ENCODE data around the gene ABHD14A. TPM values are rescaled to one million over a fixed set of nuclear protein-coding genes. Genes with fewer than 3 reads are reported as not detected.
A peak's percentile ranks its signal among the peaks of the same experiment; 100 is the strongest.

The ABHD14A gene
- total RNA-seq, 6 experiments from 2014 or later: 10.5 to 13.2 (median 11.0) TPM

GRCh38 chr3:51995346-51996163, 20.7 kb downstream of the ABHD14A start, which contains the start of gene RPL29:
Gene RPL29, minus strand, starts transcription at chr3:51995895. Its CDS starts 434 bp downstream, at chr3:51995461.
- Mint-ChIP-seq H3K9me3 (no peaks in the 10 kb centered on the region), H3K36me3 (ENCODE audit: low read depth) (peaks cover 32% of the 10 kb centered on the region), H3K27me3 (ENCODE audit: insufficient read depth) (peaks cover 3% of the 10 kb centered on the region), H3K4me3 (peak within 1 kb of the TSS; percentile 98), H3K27ac (peak within 1 kb of the TSS; percentile 99), H3K4me1 (ENCODE audit: low read depth) (peaks cover 33% of the 10 kb centered on the region)
- peak; percentile 62 for TF ChIP-seq CTCF (IDR thresholded peaks at IDR 0.05)
- peak; percentile 94 for DNase-seq

- peaks cover 32% of the 10 kb centered on the region for H3K4me1 Mint-ChIP-seq (ENCODE audit: low read depth)
Measured at GRCh38 chr3:51997172-51997571, 22.3 kb downstream of the ABHD14A start.

GRCh38 chr3:51997935-51998596, 23.2 kb downstream of the ABHD14A start:
- Mint-ChIP-seq H3K36me3 (ENCODE audit: low read depth) (peaks cover 20% of the 10 kb centered on the region), H3K4me1 (ENCODE audit: low read depth) (peaks cover 27% of the 10 kb centered on the region), H3K4me3 (no peak overlapping the region; the same call in 1 of the 2 replicates), H3K27me3 (ENCODE audit: insufficient read depth) (peaks cover 5% of the 10 kb centered on the region), H3K9me3 (no peaks in the 10 kb centered on the region), H3K27ac (no peak overlapping the region)
- no peak for DNase-seq
- no peak for TF ChIP-seq CTCF (IDR thresholded peaks at IDR 0.05)

More at GRCh38 chr3:51997172-51997571, 22.3 kb downstream of the ABHD14A start:
- Mint-ChIP-seq H3K27me3 (ENCODE audit: insufficient read depth) (peaks cover 3% of the 10 kb centered on the region), H3K36me3 (ENCODE audit: low read depth) (peaks cover 26% of the 10 kb centered on the region), H3K4me3 (no peak overlapping the region), H3K9me3 (no peaks in the 10 kb centered on the region), H3K27ac (no peak overlapping the region)
- TF ChIP-seq CTCF (IDR thresholded peaks at IDR 0.05): no peak
- DNase-seq: no peak

- no peaks in the 10 kb centered on the region for H3K9me3 Mint-ChIP-seq
- H3K4me1 Mint-ChIP-seq (ENCODE audit: low read depth): peaks cover 19% of the 10 kb centered on the region
- peaks cover 7% of the 10 kb centered on the region for H3K27me3 Mint-ChIP-seq (ENCODE audit: insufficient read depth)
- H3K4me3 Mint-ChIP-seq: no peak overlapping the region
- no peak for DNase-seq
- TF ChIP-seq CTCF (IDR thresholded peaks at IDR 0.05): no peak
- no peak overlapping the region for H3K27ac Mint-ChIP-seq
- H3K36me3 Mint-ChIP-seq (ENCODE audit: low read depth): peaks cover 20% of the 10 kb centered on the region
Measured at GRCh38 chr3:51998774-51999173, 23.9 kb downstream of the ABHD14A start.

- Mint-ChIP-seq H3K4me1 (ENCODE audit: low read depth) (peaks cover 14% of the 10 kb centered on the region), H3K36me3 (ENCODE audit: low read depth) (peaks cover 10% of the 10 kb centered on the region), H3K4me3 (no peak overlapping the region), H3K27ac (no peak overlapping the region), H3K9me3 (no peaks in the 10 kb centered on the region), H3K27me3 (ENCODE audit: insufficient read depth) (peaks cover 7% of the 10 kb centered on the region)
- TF ChIP-seq CTCF (IDR thresholded peaks at IDR 0.05): no peak
- DNase-seq: no peak
Measured at GRCh38 chr3:51999846-52000245, 25.0 kb downstream of the ABHD14A start.

Data from HFFc6 (cell line).